ENCODE measurements around the gene WNT7B.

The WNT7B gene

DNA sequence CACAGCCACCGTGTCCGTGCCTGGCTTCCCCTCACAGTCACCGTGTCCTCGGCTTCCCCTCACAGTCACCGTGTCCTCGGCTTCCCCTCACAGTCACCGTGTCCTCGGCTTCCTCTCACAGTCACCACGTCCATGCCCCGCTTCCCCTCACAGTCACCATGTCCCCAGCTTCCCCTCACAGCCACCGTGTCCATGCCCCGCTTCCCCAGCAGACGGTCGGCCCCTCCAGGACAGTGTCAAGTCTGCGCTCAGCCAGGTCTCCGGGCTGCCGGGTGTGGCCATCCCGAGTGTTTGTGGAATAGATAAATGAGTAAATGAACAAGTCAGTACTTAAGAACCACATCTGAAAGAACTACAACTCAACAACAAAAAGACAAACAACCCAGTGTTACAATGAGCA is 23.8 kb downstream of the WNT7B start:
- ATAC-seq, result no peak
- no peak for TF ChIP-seq ZFP3 (CRISPR knock-in tag; IDR thresholded peaks at IDR 0.05)
- TF ChIP-seq ISL1 (CRISPR knock-in tag; IDR thresholded peaks at IDR 0.05), result no peak
- no peak for TF ChIP-seq OSR1 (CRISPR knock-in tag; IDR thresholded peaks at IDR 0.05)
- TF ChIP-seq GLIS3 (CRISPR knock-in tag; IDR thresholded peaks at IDR 0.05), result no peak
- TF ChIP-seq ZC3H10 (CRISPR knock-in tag; IDR thresholded peaks at IDR 0.05), result no peak
- no peak for TF ChIP-seq ZFP30 (CRISPR knock-in tag; IDR thresholded peaks at IDR 0.05)
- no peak for TF ChIP-seq CSRNP3 (CRISPR knock-in tag; IDR thresholded peaks at IDR 0.05)
- TF ChIP-seq, protein P1, sequence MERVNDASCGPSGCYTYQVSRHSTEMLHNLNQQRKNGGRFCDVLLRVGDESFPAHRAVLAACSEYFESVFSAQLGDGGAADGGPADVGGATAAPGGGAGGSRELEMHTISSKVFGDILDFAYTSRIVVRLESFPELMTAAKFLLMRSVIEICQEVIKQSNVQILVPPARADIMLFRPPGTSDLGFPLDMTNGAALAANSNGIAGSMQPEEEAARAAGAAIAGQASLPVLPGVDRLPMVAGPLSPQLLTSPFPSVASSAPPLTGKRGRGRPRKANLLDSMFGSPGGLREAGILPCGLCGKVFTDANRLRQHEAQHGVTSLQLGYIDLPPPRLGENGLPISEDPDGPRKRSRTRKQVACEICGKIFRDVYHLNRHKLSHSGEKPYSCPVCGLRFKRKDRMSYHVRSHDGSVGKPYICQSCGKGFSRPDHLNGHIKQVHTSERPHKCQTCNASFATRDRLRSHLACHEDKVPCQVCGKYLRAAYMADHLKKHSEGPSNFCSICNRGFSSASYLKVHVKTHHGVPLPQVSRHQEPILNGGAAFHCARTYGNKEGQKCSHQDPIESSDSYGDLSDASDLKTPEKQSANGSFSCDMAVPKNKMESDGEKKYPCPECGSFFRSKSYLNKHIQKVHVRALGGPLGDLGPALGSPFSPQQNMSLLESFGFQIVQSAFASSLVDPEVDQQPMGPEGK (CRISPR knock-in tag; IDR thresholded peaks at IDR 0.05; ENCODE audit: borderline replicate concordance), result no peak
- TF ChIP-seq BACH2 (CRISPR knock-in tag; IDR thresholded peaks at IDR 0.05; ENCODE audit: borderline replicate concordance), result no peak
- TF ChIP-seq ZNF565 (CRISPR knock-in tag; conservative IDR thresholded peaks at IDR 0.05; ENCODE audit: low read depth), result no peak
- no peak for TF ChIP-seq ARNTL (CRISPR knock-in tag; IDR thresholded peaks at IDR 0.05; ENCODE audit: borderline replicate concordance, low read depth)
- no peak for TF ChIP-seq ZNF8 (CRISPR knock-in tag; IDR thresholded peaks at IDR 0.05)
- TF ChIP-seq TOX (CRISPR knock-in tag; IDR thresholded peaks at IDR 0.05; ENCODE audit: borderline replicate concordance), result no peak
- TF ChIP-seq RARB (CRISPR knock-in tag; IDR thresholded peaks at IDR 0.05), result no peak
- TF ChIP-seq ESRRG (CRISPR knock-in tag; IDR thresholded peaks at IDR 0.05), result no peak
- TF ChIP-seq CSDC2 (CRISPR knock-in tag; IDR thresholded peaks at IDR 0.05), result no peak
- TF ChIP-seq CREB5 (CRISPR knock-in tag; IDR thresholded peaks at IDR 0.05; ENCODE audit: low read depth), result no peak

DNA sequence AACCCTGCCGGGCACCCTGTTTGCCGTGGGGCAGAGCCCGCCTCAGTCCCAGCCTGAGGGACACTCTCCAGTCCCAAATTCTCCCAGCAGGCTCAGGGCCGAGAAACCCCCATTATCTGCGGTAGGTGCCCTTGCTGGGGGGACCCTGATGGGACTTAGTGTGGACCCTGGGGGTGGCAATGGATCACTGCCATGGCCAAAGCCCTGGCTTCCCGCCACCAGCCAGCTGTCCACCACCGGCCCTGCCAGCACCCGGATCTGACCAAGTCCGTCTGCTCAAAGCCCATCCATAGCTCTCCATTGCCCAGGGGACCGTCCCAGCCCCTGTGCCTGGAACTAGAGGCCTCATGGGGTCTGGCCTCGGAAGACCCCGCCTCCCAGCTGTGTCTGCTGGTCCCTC is 24.4 kb downstream of the WNT7B start:
- ATAC-seq, result no peak
- TF ChIP-seq TCF4 (CRISPR knock-in tag; IDR thresholded peaks at IDR 0.05; ENCODE audit: borderline replicate concordance) (no peak), ISL1 (CRISPR knock-in tag; IDR thresholded peaks at IDR 0.05) (no peak), ZNF70 (CRISPR knock-in tag; IDR thresholded peaks at IDR 0.05) (no peak)

DNA sequence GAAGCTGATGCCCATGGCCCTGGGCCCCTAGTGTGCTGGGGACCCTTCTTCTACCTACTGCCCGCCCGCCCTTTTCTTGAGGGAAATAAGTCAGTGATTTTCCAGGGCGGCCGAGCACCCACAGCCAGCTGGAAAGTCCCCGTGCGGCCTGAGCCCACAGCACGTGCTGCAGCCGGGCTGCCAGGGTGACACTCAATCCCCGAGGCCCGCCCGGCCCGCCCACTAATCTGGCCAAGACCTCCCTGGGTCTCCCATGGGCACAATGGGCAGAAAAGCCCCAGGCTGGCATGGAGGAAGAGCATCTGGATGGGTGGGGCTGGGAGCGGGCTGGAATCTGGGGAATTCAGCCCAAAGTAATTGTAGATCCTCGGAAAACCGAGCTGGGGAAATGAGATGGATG is 24.8 kb downstream of the WNT7B start:
- ATAC-seq, result no peak
- TF ChIP-seq RARB (CRISPR knock-in tag; IDR thresholded peaks at IDR 0.05), result no peak
- no peak for TF ChIP-seq ZFP3 (CRISPR knock-in tag; IDR thresholded peaks at IDR 0.05)

- no peak for TF ChIP-seq TOX (CRISPR knock-in tag; IDR thresholded peaks at IDR 0.05; ENCODE audit: borderline replicate concordance)
- no peak for TF ChIP-seq OSR1 (CRISPR knock-in tag; IDR thresholded peaks at IDR 0.05)
- no peak for TF ChIP-seq ZFP30 (CRISPR knock-in tag; IDR thresholded peaks at IDR 0.05)
- TF ChIP-seq CSDC2 (CRISPR knock-in tag; IDR thresholded peaks at IDR 0.05), result no peak
- TF ChIP-seq ZNF70 (CRISPR knock-in tag; IDR thresholded peaks at IDR 0.05), result no peak
- TF ChIP-seq, protein P2, sequence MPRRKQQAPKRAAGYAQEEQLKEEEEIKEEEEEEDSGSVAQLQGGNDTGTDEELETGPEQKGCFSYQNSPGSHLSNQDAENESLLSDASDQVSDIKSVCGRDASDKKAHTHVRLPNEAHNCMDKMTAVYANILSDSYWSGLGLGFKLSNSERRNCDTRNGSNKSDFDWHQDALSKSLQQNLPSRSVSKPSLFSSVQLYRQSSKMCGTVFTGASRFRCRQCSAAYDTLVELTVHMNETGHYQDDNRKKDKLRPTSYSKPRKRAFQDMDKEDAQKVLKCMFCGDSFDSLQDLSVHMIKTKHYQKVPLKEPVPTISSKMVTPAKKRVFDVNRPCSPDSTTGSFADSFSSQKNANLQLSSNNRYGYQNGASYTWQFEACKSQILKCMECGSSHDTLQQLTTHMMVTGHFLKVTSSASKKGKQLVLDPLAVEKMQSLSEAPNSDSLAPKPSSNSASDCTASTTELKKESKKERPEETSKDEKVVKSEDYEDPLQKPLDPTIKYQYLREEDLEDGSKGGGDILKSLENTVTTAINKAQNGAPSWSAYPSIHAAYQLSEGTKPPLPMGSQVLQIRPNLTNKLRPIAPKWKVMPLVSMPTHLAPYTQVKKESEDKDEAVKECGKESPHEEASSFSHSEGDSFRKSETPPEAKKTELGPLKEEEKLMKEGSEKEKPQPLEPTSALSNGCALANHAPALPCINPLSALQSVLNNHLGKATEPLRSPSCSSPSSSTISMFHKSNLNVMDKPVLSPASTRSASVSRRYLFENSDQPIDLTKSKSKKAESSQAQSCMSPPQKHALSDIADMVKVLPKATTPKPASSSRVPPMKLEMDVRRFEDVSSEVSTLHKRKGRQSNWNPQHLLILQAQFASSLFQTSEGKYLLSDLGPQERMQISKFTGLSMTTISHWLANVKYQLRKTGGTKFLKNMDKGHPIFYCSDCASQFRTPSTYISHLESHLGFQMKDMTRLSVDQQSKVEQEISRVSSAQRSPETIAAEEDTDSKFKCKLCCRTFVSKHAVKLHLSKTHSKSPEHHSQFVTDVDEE (CRISPR knock-in tag; IDR thresholded peaks at IDR 0.05), result no peak
- no peak for TF ChIP-seq TCF4 (CRISPR knock-in tag; IDR thresholded peaks at IDR 0.05; ENCODE audit: borderline replicate concordance)
- TF ChIP-seq ESRRG (CRISPR knock-in tag; IDR thresholded peaks at IDR 0.05), result no peak
- TF ChIP-seq ZC3H10 (CRISPR knock-in tag; IDR thresholded peaks at IDR 0.05), result no peak
- TF ChIP-seq, protein P1 (CRISPR knock-in tag; IDR thresholded peaks at IDR 0.05; ENCODE audit: borderline replicate concordance), result no peak
- no peak for TF ChIP-seq POU6F1 (CRISPR knock-in tag; IDR thresholded peaks at IDR 0.05; ENCODE audit: borderline replicate concordance, low read depth)
- no peak for TF ChIP-seq RARB (CRISPR knock-in tag; IDR thresholded peaks at IDR 0.05)
- TF ChIP-seq SNAI2 (CRISPR knock-in tag; IDR thresholded peaks at IDR 0.05), result no peak
- TF ChIP-seq BACH2 (CRISPR knock-in tag; IDR thresholded peaks at IDR 0.05; ENCODE audit: borderline replicate concordance), result no peak
- no peak for TF ChIP-seq PPARA (CRISPR knock-in tag; IDR thresholded peaks at IDR 0.05; ENCODE audit: borderline replicate concordance)
- no peak for ATAC-seq
These were observed 27.1 kb downstream of the WNT7B start for GRCh38 chr22:45949891-45950290.
